OCI-LY3 (cell line): Measurements from ENCODE around the gene GRIFIN.

ENCODE experiments used
- CTCF ChIP-seq: fragments of 200-600, 300-600 bp; sonication (generic); IDR thresholded peaks from 2 replicates; pipeline ENCODE4 v1.5.1; 2014; ENCODE audit warnings: antibody characterized with exemption, low read length, low read depth
- EZH2phosphoT487 ChIP-seq: fragments of 200-600 bp; shearing (Covaris generic); IDR thresholded peaks from 2 replicates; pipeline ENCODE4 v1.6.1; 2018; ENCODE audit warnings: antibody characterized with exemption, mixed run types, low read depth

GRCh38 chr7:2482725-2483451 is 6.7 kb upstream of the GRIFIN start:
- peak; percentile 12; the same call in 1 of the 2 replicates for TF ChIP-seq CTCF
- no peak for TF ChIP-seq EZH2phosphoT487
